ENCODE data around the gene ALDH1B1. TPM values are rescaled to one million over a fixed set of nuclear protein-coding genes. Genes with fewer than 3 reads are reported as not detected.
"Not testable (repeated sequence)": the region's sequence is repeated elsewhere in the genome, so short reads cannot be mapped to it uniquely, and the experiment has no call there.

Gene ALDH1B1
- total RNA-seq, 1 experiment from 2014 or later, result 13.1 TPM

DNA sequence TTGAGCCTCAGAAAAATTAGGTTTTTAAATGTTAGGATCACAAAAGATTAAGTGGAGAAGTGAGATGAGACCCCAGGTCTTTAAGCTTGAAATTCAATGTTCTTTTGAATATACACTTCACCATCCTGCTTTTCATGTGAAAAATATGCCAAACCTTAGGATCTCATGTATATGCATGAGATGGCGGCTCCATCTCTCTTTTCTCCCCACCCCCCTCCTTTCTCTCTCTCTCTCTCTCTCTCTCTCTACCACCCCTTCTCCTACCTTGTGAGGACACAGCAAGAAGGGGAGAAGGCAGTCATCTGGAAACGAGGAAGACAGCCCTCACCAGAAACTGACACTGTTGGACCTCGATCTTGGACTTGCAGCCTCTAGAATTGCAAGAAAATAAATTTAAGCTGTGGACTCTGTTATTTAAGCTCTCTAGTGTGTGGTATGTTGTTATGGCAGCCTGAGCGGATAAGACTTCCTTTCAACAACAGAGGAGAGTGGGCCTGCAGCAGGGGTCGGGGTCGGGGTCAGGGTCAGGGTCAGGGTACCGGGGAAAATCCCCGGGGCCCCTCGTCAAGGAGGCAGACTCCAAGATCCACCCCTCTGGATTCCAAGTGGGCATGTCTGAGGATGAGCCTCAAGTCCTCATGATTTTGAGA is 16.4 kb upstream of the ALDH1B1 start:
- Histone ChIP-seq H2AFZ (no peak overlapping the region), H3K36me3 (ENCODE audit: low read depth) (no peaks in the 10 kb centered on the region), H3K27ac (no peak overlapping the region), H3K4me1 (replicated peaks; ENCODE audit: insufficient read depth) (peaks cover 14% of the 10 kb centered on the region), H4K20me1 (ENCODE audit: insufficient read depth) (no peaks in the 10 kb centered on the region), H3F3A (ENCODE audit: insufficient read depth, low read depth) (peaks cover 6% of the 10 kb centered on the region), H3K9me3 (ENCODE audit: insufficient read depth, low read depth) (no peaks in the 10 kb centered on the region), H3K4me2 (no peak overlapping the region), H3K4me3 (no peak overlapping the region), H3K27me3 (ENCODE audit: insufficient read depth, low read depth) (no peaks in the 10 kb centered on the region), H3K9me2 (ENCODE audit: insufficient read depth) (no peaks in the 10 kb centered on the region), H3K79me2 (ENCODE audit: low read depth) (no peaks in the 10 kb centered on the region)
- ChIA-PET CTCF (no interaction called here), POLR2A (ENCODE audit: unreplicated experiment) (no interaction called here)
- intact Hi-C loops (cut with micrococcal nuclease; ENCODE audit: unreplicated experiment), result no loop called here
- DNase-seq, result no peak
- BruUV-seq (replicated peaks), result no TSS peak
- TF ChIP-seq EZH2 (IDR thresholded peaks at IDR 0.05; ENCODE audit: low read depth), result no peak
- TF ChIP-seq CTCF (conservative IDR thresholded peaks at IDR 0.05), result no peak

DNA sequence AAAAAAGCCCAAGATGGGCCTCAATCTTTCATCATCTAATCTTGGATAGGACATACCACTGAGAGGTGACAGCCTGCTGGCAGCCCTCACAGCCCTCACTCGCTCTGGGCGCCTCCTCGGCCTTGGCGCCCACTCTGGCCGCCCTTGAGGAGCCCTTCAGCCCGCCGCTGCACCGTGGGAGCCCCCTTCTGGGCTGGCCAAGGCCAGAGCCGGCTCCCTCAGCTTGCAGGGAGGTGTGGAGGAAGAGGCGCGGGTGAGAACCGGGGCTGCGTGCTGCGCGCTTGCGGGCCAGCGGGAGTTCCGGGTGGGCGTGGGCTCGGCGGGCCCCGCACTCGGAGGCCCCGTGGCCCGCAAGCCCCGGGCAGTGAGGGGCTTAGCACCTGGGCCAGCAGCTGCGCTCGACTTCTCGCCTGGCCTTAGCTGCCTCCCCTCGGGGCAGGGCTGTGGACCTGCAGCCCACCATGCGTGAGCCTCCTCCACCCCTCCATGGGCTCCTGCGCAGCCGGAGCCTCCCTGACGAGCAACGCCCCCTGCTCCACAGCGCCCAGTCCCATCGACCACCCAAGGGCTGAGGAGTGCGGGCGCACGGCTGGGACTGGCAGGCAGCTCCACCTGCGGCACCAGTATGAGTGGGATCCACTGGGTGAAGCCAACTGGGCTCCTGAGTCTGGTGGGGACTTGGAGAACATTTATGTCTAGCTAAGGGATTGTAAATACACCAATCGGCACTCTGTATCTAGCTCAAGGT is 15.0 kb upstream of the ALDH1B1 start:
- POLR2A ChIA-PET (ENCODE audit: unreplicated experiment); intact Hi-C loops (cut with micrococcal nuclease; ENCODE audit: unreplicated experiment): not testable (repeated sequence)

DNA sequence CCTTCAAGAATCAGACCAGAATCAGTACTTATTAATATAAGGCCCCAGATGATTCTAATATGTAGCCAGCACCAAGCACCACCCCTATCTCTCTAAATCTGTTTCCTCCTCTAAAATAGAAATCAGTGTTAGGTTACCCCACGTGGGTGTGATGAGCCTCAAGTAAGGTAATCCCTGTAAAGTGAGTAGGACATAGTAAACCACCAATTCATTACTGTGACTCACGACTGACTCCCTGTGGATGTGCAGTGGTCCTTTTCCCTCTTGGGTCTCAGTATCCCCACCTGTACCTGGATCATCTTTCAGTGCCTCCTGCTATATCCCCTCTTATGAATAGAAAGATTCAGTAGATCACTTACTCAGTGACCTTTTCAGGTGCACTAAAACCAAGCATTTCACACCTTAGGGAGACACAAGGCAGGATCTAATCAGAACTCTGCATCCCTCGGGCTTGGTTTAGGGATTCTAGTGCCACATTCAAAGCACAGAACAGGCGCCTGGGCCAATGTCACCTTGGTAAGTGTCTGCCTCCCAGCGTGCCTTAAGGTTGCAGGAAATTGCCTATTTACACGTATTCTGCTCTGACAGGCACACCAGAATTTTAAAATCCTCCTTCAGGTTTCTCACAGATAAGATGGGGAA is 12.2 kb upstream of the ALDH1B1 start:
- Histone ChIP-seq H3K4me1 (replicated peaks; ENCODE audit: insufficient read depth) (peaks cover 40% of the 10 kb centered on the region), H3K9me2 (ENCODE audit: insufficient read depth) (no peaks in the 10 kb centered on the region), H3K27ac (peak overlapping the region; percentile 63), H3K79me2 (ENCODE audit: low read depth) (no peaks in the 10 kb centered on the region), H3F3A (ENCODE audit: insufficient read depth, low read depth) (peaks cover 11% of the 10 kb centered on the region), H3K4me2 (peak overlapping the region; percentile 30), H3K4me3 (no peak overlapping the region), H4K20me1 (ENCODE audit: insufficient read depth) (no peaks in the 10 kb centered on the region), H2AFZ (no peak overlapping the region), H3K27me3 (ENCODE audit: insufficient read depth, low read depth) (no peaks in the 10 kb centered on the region), H3K9me3 (ENCODE audit: insufficient read depth, low read depth) (no peaks in the 10 kb centered on the region), H3K36me3 (ENCODE audit: low read depth) (no peaks in the 10 kb centered on the region)
- no peak for DNase-seq
- POLR2A ChIA-PET (ENCODE audit: unreplicated experiment), result no interaction called here
- no TSS peak for BruUV-seq (replicated peaks)
- intact Hi-C loops (cut with micrococcal nuclease; ENCODE audit: unreplicated experiment), result no loop called here
- TF ChIP-seq EZH2 (IDR thresholded peaks at IDR 0.05; ENCODE audit: low read depth), result no peak
- TF ChIP-seq CTCF (conservative IDR thresholded peaks at IDR 0.05), result no peak
- CTCF ChIA-PET, result no interaction called here

More for the DNA sequence above, 15.0 kb upstream of the ALDH1B1 start:
- CTCF ChIA-PET; H3K36me3 ChIP-seq (ENCODE audit: low read depth); BruUV-seq (replicated peaks); H3K4me2 ChIP-seq; H3K27ac ChIP-seq; H4K20me1 ChIP-seq (ENCODE audit: insufficient read depth); H3K9me2 ChIP-seq (ENCODE audit: insufficient read depth); H3K4me3 ChIP-seq; DNase-seq; H2AFZ ChIP-seq; H3K9me3 ChIP-seq (ENCODE audit: insufficient read depth, low read depth); H3K79me2 ChIP-seq (ENCODE audit: low read depth); H3K27me3 ChIP-seq (ENCODE audit: insufficient read depth, low read depth): not testable (repeated sequence)
- H3F3A ChIP-seq (ENCODE audit: insufficient read depth, low read depth), result peaks cover 11% of the 10 kb centered on the region
- H3K4me1 ChIP-seq (replicated peaks; ENCODE audit: insufficient read depth), result peaks cover 26% of the 10 kb centered on the region
